Mesenchymal stem cell (in vitro differentiated cells and primary cell): ENCODE data around the gene TMEM63B.
"Not testable (repeated sequence)": the region's sequence is repeated elsewhere in the genome, so short reads cannot be mapped to it uniquely, and the experiment has no call there.

Experiments used
- DNase-seq: peaks from one replicate; pipeline ENCODE4 v3.0.0-alpha.2; 2013
- H2AFZ ChIP-seq: one replicate; pipeline ENCODE4 v1.6.1; 2013; ENCODE audit warnings: low read depth, mild to moderate bottlenecking, control low read depth, inconsistent platforms, low read length, moderate library complexity
- H2AK5ac ChIP-seq: 2 replicates; pipeline ENCODE4 v1.6.1; 2013; ENCODE audit warnings: low read length, moderate library complexity, mild to moderate bottlenecking, inconsistent platforms; ENCODE audit not compliant: severe bottlenecking
- H2BK120ac ChIP-seq: one replicate; pipeline ENCODE4 v1.6.1; 2013; ENCODE audit warnings: low read depth, mild to moderate bottlenecking, inconsistent platforms, low read length, moderate library complexity
- H2BK12ac ChIP-seq, 2 experiments: one replicate each; pipeline ENCODE4 v1.6.1; 2013; ENCODE audit warnings: inconsistent platforms in 2 of 2, low read length in 2 of 2, mild to moderate bottlenecking in 2 of 2, moderate library complexity in 2 of 2, control low read depth in 1 of 2
- H2BK15ac ChIP-seq: one replicate; pipeline ENCODE4 v1.6.1; 2013; ENCODE audit warnings: mild to moderate bottlenecking, low read depth, inconsistent platforms; ENCODE audit not compliant: poor library complexity, severe bottlenecking
- H2BK5ac ChIP-seq: 2 replicates; pipeline ENCODE4 v1.6.1; 2013; ENCODE audit warnings: low read depth, mild to moderate bottlenecking, low read length, control low read depth, inconsistent platforms; ENCODE audit not compliant: poor library complexity, severe bottlenecking
- H3K14ac ChIP-seq, 2 experiments: one replicate each; pipeline ENCODE4 v1.6.1; 2013; ENCODE audit warnings: inconsistent platforms in 2 of 2, low read length in 2 of 2, control low read depth in 1 of 2, mild to moderate bottlenecking in 1 of 2, moderate library complexity in 1 of 2
- H3K18ac ChIP-seq, 2 experiments: one replicate each; pipeline ENCODE4 v1.6.1; 2013; ENCODE audit warnings: inconsistent platforms in 2 of 2, low read length in 2 of 2, control low read depth in 1 of 2, low read depth in 1 of 2, mild to moderate bottlenecking in 1 of 2
- H3K23ac ChIP-seq, 2 experiments: one replicate each; pipeline ENCODE4 v1.6.1; 2013; ENCODE audit warnings: inconsistent platforms in 2 of 2, low read length in 2 of 2, mild to moderate bottlenecking in 2 of 2, moderate library complexity in 2 of 2, control low read depth in 1 of 2
- H3K27ac ChIP-seq: 2 replicates; pipeline ENCODE4 v1.5.1; 2013; ENCODE audit warnings: mild to moderate bottlenecking, moderate library complexity, low read length, control low read depth, inconsistent platforms; ENCODE audit not compliant: poor library complexity, severe bottlenecking
- H3K27me3 ChIP-seq, 2 experiments: 2 replicates each; pipeline versions ENCODE4 v1.6.1 to v1.7.0; 2013; ENCODE audit warnings: low read length in 2 of 2, mild to moderate bottlenecking in 2 of 2, moderate library complexity in 2 of 2, control low read depth in 1 of 2, inconsistent platforms in 1 of 2; ENCODE audit not compliant: control insufficient read depth in 1 of 2, insufficient read depth in 1 of 2
- H3K36me3 ChIP-seq, 2 experiments: 2 replicates each; pipeline versions ENCODE4 v1.6.1 to v1.7.0; 2013; ENCODE audit warnings: low read length in 2 of 2, control low read depth in 1 of 2, inconsistent platforms in 1 of 2, low read depth in 1 of 2, mild to moderate bottlenecking in 1 of 2; ENCODE audit not compliant: insufficient read depth in 2 of 2, control insufficient read depth in 1 of 2
- H3K4ac ChIP-seq, 2 experiments: one replicate each; pipeline ENCODE4 v1.6.1; 2013; ENCODE audit warnings: inconsistent platforms in 2 of 2, low read length in 2 of 2, mild to moderate bottlenecking in 2 of 2, moderate library complexity in 2 of 2, control low read depth in 1 of 2, low read depth in 1 of 2
- H3K4me1 ChIP-seq: 2 replicates; pipeline ENCODE4 v1.6.1; 2013; ENCODE audit warnings: low read depth, low read length, control low read depth; ENCODE audit not compliant: control insufficient read depth, insufficient read depth
- H3K4me2 ChIP-seq: 2 replicates; pipeline ENCODE4 v1.6.1; 2013; ENCODE audit warnings: low read length, mild to moderate bottlenecking, inconsistent platforms; ENCODE audit not compliant: poor library complexity, severe bottlenecking
- H3K4me3 ChIP-seq, 2 experiments: 2 replicates each; pipeline versions ENCODE4 v1.5.1 to v1.7.0; 2013; ENCODE audit warnings: low read length in 2 of 2, mild to moderate bottlenecking in 2 of 2, control low read depth in 1 of 2, low read depth in 1 of 2; ENCODE audit not compliant: insufficient read depth in 1 of 2
- H3K79me1 ChIP-seq: replicated peaks from 2 replicates; pipeline ENCODE4 v1.6.1; 2013; ENCODE audit warnings: mild to moderate bottlenecking, control low read depth, low read length, inconsistent platforms; ENCODE audit not compliant: poor library complexity, severe bottlenecking
- H3K9ac ChIP-seq: 2 replicates; pipeline ENCODE4 v1.7.0; 2013; ENCODE audit warnings: mild to moderate bottlenecking, low read length, moderate library complexity
- H3K9me3 ChIP-seq: 2 replicates; pipeline ENCODE4 v1.7.0; 2013; ENCODE audit warnings: mild to moderate bottlenecking, low read length; ENCODE audit not compliant: control insufficient read depth
- H4K8ac ChIP-seq: one replicate; pipeline ENCODE4 v1.6.1; 2013; ENCODE audit warnings: inconsistent platforms, mild to moderate bottlenecking, low read length, moderate library complexity
- H4K91ac ChIP-seq: one replicate; pipeline ENCODE4 v1.6.1; 2013; ENCODE audit warnings: mild to moderate bottlenecking, low read length, inconsistent platforms
- WGBS: methylation state at CpG from one replicate; pipeline ENCODE4 v1.1.7; 2013; ENCODE audit warnings: mixed read lengths; 5-methylcytosine and 5-hydroxymethylcytosine counted together

TMEM63B gene

GRCh38 chr6:44142835-44143234, 15.5 kb downstream of the TMEM63B start:
- Histone ChIP-seq H3K4me2 (no peak overlapping the region), H3K36me3 (peaks cover 75 to 87% of the 10 kb centered on the region in 2 experiments), H3K27ac (no peak overlapping the region), H3K9me3 (no peaks in the 10 kb centered on the region), H3K4ac (no peak overlapping the region), H3K27me3 (no peaks in the 10 kb centered on the region), H2BK12ac (no peak overlapping the region), H3K4me1 (no peaks in the 10 kb centered on the region), H3K4me3 (no peak overlapping the region), H2AFZ (no peak overlapping the region), H4K8ac (no peak overlapping the region), H3K18ac (no peak overlapping the region), H2BK5ac (no peak overlapping the region), H3K23ac (no peak overlapping the region), H2BK15ac (no peak overlapping the region), H2BK120ac (no peak overlapping the region), H3K79me1 (peaks cover 24% of the 10 kb centered on the region), H3K14ac (no peak overlapping the region), H4K91ac (no peak overlapping the region), H3K9ac (no peak overlapping the region), H2AK5ac (no peak overlapping the region)
- WGBS: 52% methylated on average over 1 of the region's 1 CpG
- no peak for DNase-seq

- Histone ChIP-seq H3K27me3 (no peaks in the 10 kb centered on the region), H2BK120ac (no peak overlapping the region), H2AK5ac (no peak overlapping the region), H3K14ac (no peak overlapping the region), H3K18ac (no peak overlapping the region), H3K36me3 (peaks cover 78 to 88% of the 10 kb centered on the region in 2 experiments), H2AFZ (no peak overlapping the region), H3K27ac (no peak overlapping the region), H3K23ac (no peak overlapping the region), H3K9ac (no peak overlapping the region), H3K4me2 (no peak overlapping the region), H3K4ac (no peak overlapping the region), H3K4me3 (no peak overlapping the region), H3K4me1 (no peaks in the 10 kb centered on the region), H2BK15ac (no peak overlapping the region), H2BK5ac (no peak overlapping the region), H3K9me3 (no peaks in the 10 kb centered on the region), H4K8ac (no peak overlapping the region), H2BK12ac (no peak overlapping the region), H4K91ac (no peak overlapping the region), H3K79me1 (peaks cover 20% of the 10 kb centered on the region)
- WGBS: no CpG with 5 or more reads among the region's 1 CpG
- DNase-seq: no peak
Observed at GRCh38 chr6:44143731-44144130, 16.4 kb downstream of the TMEM63B start.

- not testable (repeated sequence) for H2AK5ac ChIP-seq, H3K27me3 ChIP-seq, H3K4ac ChIP-seq, H2BK15ac ChIP-seq, H3K27ac ChIP-seq, H3K4me2 ChIP-seq, H4K91ac ChIP-seq, H2BK5ac ChIP-seq, H3K23ac ChIP-seq, H2AFZ ChIP-seq, H3K4me1 ChIP-seq, H3K9me3 ChIP-seq, H3K14ac ChIP-seq, H2BK12ac ChIP-seq, DNase-seq, H3K18ac ChIP-seq, H2BK120ac ChIP-seq, H3K4me3 ChIP-seq, H4K8ac ChIP-seq, H3K9ac ChIP-seq
- WGBS: 50% methylated on average over 3 of the region's 3 CpGs
- Histone ChIP-seq H3K79me1 (peaks cover 19% of the 10 kb centered on the region), H3K36me3 (peaks cover 78 to 88% of the 10 kb centered on the region in 2 experiments)
Observed at GRCh38 chr6:44144536-44144935, 17.2 kb downstream of the TMEM63B start.

- Histone ChIP-seq H4K91ac (no peak overlapping the region), H3K36me3 (peaks cover 77 to 85% of the 10 kb centered on the region in 2 experiments), H4K8ac (no peak overlapping the region), H3K4me2 (no peak overlapping the region), H3K9me3 (no peaks in the 10 kb centered on the region), H3K4me1 (no peaks in the 10 kb centered on the region), H3K14ac (no peak overlapping the region), H2BK15ac (no peak overlapping the region), H3K18ac (no peak overlapping the region), H3K9ac (no peak overlapping the region), H2BK120ac (no peak overlapping the region), H2AFZ (no peak overlapping the region), H3K79me1 (peaks cover 13% of the 10 kb centered on the region), H3K27me3 (no peaks in the 10 kb centered on the region), H3K27ac (no peak overlapping the region), H3K4ac (no peak overlapping the region), H2AK5ac (no peak overlapping the region), H2BK12ac (no peak overlapping the region), H3K4me3 (no peak overlapping the region), H2BK5ac (no peak overlapping the region), H3K23ac (no peak overlapping the region)
- no peak for DNase-seq
Observed at GRCh38 chr6:44145839-44146238, 18.5 kb downstream of the TMEM63B start.
